Lower leg skin (tissue), 3 donors: Measurements from ENCODE around the gene ITGA11.

Experiments used
- POLR2A ChIP-seq, 2 donors: fragments of 450-650 bp; IDR thresholded peaks; one replicate each; pipeline ENCODE4 v1.6.1; 2016 to 2017; ENCODE audit warnings: antibody characterized with exemption in 2 of 2, mild to moderate bottlenecking in 1 of 2, moderate library complexity in 1 of 2
- TF ChIP-seq, protein P1 (sequence below), 3 donors: fragments of 450-650 bp; IDR thresholded peaks; one replicate each; pipeline ENCODE4 v1.5.1; 2016; ENCODE audit warnings: antibody characterized with exemption in 3 of 3, mild to moderate bottlenecking in 3 of 3, moderate library complexity in 2 of 3

- TF ChIP-seq, protein P1, sequence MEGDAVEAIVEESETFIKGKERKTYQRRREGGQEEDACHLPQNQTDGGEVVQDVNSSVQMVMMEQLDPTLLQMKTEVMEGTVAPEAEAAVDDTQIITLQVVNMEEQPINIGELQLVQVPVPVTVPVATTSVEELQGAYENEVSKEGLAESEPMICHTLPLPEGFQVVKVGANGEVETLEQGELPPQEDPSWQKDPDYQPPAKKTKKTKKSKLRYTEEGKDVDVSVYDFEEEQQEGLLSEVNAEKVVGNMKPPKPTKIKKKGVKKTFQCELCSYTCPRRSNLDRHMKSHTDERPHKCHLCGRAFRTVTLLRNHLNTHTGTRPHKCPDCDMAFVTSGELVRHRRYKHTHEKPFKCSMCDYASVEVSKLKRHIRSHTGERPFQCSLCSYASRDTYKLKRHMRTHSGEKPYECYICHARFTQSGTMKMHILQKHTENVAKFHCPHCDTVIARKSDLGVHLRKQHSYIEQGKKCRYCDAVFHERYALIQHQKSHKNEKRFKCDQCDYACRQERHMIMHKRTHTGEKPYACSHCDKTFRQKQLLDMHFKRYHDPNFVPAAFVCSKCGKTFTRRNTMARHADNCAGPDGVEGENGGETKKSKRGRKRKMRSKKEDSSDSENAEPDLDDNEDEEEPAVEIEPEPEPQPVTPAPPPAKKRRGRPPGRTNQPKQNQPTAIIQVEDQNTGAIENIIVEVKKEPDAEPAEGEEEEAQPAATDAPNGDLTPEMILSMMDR (IDR thresholded peaks at IDR 0.05), result no peak
- no peak for TF ChIP-seq POLR2A (IDR thresholded peaks at IDR 0.05)
These were observed 182.8 kb downstream of the ITGA11 start for GRCh38 chr15:68249058-68249713.
